Posterior vena cava (tissue), 2 donors: ENCODE data around the gene SEC16B. TPM values are rescaled to one million over a fixed set of nuclear protein-coding genes. Genes with fewer than 3 reads are reported as not detected.

ENCODE experiments used
- DNase-seq: peaks from one replicate; pipeline ENCODE4 v3.0.0-alpha.2; 2020; ENCODE audit warnings: low spot score
- intact Hi-C, 2 donors: fragments of 100-400 bp; cut with DNase I; formaldehyde crosslinking; loops; one replicate each; pipeline versions ENCODE4 v1.14.1 to v1.14.2; 2022 to 2023
- total RNA-seq, 2 donors: library from RNA; stranded (reverse); fragmentation: NEBNext Ultra II Directional; extraction: Animal tissue kit (Norgen Biotek cat#: 25700); gene quantifications; one replicate each; pipeline ENCODE4 v1.2.1, GENCODE V29; 2021
- donor health status: DM: yes; HTN: yes; CAD: no.
- donor health status: DM: yes; HTN: yes; CAD: no.

Gene SEC16B
- total RNA-seq, 2 donors from 2014 or later, result 2.6 to 4.9 TPM

GRCh38 chr1:177979272-177979671, 9.4 kb upstream of the SEC16B start:
- no peak for DNase-seq
- intact Hi-C loops, result no loop called here

DNA sequence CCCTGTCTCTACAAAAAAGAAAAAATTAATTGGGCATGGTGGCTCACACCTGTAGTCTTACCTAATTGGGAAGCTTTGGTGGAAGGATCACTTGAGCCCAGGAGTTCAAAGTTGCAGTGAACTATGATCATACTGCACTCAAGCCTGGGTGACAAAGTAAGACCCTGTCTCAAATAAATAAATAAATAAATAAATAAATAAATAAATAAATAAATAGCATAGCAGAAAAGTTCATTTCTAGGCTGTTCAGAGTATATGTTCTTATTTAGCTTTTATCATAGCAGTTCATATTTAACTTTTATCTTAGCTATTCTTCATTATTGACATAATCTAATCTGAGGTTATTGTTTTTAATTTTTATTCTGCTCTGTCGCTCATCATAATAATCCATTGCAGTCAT, 8.7 kb upstream of the SEC16B start:
- intact Hi-C loops, result no loop called here
- DNase-seq, result no peak

GRCh38 chr1:177977141-177977540, 7.3 kb upstream of the SEC16B start:
- no peak for DNase-seq
- intact Hi-C loops, result no loop called here

GRCh38 chr1:177976596-177976995, 6.7 kb upstream of the SEC16B start:
- no peak for DNase-seq
- intact Hi-C loops, result no loop called here

- intact Hi-C loops, result no loop called here
- no peak for DNase-seq
These were observed 6.0 kb upstream of the SEC16B start for GRCh38 chr1:177975588-177976495.

DNA sequence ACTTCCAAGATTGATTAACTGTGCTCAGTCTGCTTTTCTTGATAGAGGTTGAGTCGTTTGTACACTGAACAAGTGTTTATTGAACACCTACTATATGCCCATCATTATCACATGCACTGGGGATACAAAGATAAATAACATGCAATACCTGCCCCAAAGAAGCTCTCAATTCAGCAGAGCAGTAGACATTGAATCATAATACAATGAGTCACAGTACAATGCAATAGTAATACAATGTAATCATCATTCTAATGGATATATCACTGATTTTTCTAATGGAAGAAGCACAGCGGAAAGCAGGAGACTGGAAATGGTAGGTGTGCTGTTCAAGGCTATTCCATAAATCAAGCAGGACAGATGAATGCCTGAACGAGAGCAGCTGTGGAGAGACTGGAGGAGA, 3.7 kb upstream of the SEC16B start:
- no peak for DNase-seq
- intact Hi-C loops, result no loop called here

- intact Hi-C loops, result no loop called here
- DNase-seq, result no peak
These were observed 749 bp downstream of the SEC16B start for GRCh38 chr1:177969109-177969508.

DNA sequence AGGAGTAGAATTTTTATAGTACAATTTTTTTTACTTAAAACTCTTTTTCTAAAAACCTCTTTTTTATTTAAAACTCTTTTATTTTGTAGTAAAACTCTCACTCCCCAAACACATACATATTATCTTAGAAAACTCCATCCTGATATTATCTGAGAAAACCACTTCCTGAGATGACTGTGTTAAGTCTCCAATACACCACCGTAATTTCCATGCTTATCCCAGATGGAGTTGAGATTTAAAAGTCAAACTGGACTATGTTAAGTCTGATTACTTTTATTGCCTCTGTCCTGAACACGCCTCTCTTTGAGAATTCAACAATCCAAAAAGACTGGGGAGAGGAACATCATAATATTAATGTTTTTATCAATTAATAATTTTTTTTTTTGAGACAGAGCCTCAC, 3.7 kb downstream of the SEC16B start:
- intact Hi-C loops, result no loop called here

GRCh38 chr1:177965293-177965692, 4.6 kb downstream of the SEC16B start:
- intact Hi-C loops, result no loop called here
- DNase-seq, result no peak

More for the DNA sequence above, 3.7 kb downstream of the SEC16B start:
- DNase-seq, result no peak

DNA sequence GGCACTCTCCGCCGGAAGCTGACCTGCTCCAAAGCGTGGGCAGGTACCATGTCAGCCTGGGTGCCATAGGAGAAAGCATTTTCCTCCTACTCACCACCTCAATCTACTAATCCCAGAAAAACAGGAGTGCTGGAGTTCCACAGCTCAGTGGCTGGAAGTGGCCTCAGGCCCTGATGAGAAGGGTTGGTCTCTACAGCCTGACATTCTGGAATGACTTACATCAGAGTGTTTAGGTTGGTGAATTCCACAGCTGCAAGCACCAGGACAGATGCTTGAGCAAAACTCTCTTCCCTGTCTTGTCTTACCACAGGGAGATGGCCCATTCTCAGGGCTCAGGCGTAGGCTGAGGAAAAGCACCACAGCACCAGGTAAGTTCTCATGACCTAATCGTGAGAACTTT, 5.5 kb downstream of the SEC16B start:
- intact Hi-C loops, result no loop called here
- no peak for DNase-seq

DNA sequence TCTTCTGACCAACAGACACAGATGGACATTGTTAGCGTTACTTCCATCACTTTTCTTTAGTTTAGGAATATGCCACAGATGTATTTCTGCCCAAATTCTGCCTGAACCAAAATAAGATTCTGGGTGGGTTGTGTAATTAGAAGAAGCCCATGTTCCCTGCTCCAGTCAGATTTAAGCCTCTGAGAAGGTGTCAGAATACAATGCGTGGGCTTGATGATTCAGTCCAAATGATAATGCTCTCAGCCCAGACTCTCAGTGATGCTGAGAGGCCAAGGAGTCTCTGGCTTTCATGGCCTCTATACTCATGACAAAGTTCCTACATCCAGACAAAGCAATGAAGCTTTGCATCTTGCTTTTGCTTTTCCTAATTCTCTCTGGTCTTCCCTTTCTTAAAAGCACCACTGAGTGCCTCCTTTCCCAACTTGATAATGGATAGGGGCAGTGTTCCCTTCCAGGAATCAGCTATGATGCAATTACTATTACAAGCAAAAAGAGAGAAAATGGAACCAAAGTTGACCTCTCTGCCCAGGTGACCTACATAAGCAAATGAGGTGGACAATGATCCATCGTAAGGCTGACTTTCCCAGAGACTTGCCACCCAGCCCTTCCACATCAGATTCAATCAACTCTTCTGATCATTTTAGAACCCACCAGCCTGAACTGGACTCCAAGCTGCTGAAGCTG, 8.8 kb downstream of the SEC16B start:
- intact Hi-C loops, result no loop called here

GRCh38 chr1:177959811-177960515, 9.9 kb downstream of the SEC16B start:
- intact Hi-C loops, result loop anchor here in 1 of 2 donors (10.0 kb wide), 1 partner anchor 1825 kb away; no protein-coding TSS in a partner anchor
- no peak for DNase-seq

More for the DNA sequence above, 8.8 kb downstream of the SEC16B start:
- no peak for DNase-seq

DNA sequence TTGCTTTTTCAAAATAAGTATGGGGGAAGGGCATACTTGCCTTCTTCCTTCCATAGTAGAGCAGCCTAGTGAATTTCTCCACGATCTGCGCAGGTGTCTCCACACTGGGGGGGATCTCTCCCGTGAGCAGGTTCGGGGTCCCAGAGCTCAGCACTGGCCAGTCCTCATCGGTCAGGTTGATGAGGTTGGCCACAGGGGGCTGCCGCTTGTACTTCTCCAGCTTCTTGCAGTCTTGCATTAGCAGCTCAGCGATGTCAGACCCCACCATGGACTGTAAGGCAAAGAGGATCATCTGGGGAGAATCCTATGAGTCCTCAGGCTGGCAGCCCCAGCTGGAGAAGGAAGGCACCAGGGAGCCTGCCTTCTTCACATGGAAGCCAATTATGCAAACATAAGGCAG, 11.8 kb downstream of the SEC16B start:
- intact Hi-C loops, result loop anchor here in 1 of 2 donors (10.0 kb wide), 1 partner anchor 1823 kb away; no protein-coding TSS in a partner anchor
- DNase-seq, result no peak

GRCh38 chr1:177954076-177954475, 15.8 kb downstream of the SEC16B start:
- DNase-seq, result no peak
- intact Hi-C loops, result loop anchor here in 1 of 2 donors (10.0 kb wide), 1 partner anchor 1819 kb away; no protein-coding TSS in a partner anchor

DNA sequence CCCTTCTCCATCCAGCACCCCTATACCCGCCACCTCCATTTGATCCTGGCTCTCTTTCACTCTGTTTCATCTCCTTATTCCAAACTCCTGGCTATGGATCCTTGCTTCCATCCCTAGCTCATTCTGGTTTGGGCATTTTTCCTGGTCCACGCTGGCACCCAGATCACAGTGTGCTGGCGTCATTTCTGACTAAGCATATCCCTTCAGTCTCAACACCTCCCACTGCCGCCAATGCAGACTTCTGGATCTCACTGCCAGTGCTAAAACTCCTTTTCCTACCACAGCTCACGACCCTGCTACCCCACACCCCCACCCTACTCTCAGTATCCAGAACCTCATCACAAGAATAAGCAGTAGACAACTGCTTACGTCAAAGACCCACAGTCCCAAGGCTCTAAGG, 16.3 kb downstream of the SEC16B start:
- no peak for DNase-seq
- intact Hi-C loops, result loop anchor here in 1 of 2 donors (10.0 kb wide), 1 partner anchor 1819 kb away; no protein-coding TSS in a partner anchor

GRCh38 chr1:177952691-177953090, 17.2 kb downstream of the SEC16B start:
- no peak for DNase-seq
- intact Hi-C loops, result loop anchor here in 1 of 2 donors (10.0 kb wide), 1 partner anchor 1818 kb away; no protein-coding TSS in a partner anchor

GRCh38 chr1:177952249-177952648, 17.6 kb downstream of the SEC16B start:
- intact Hi-C loops, result loop anchor here in 1 of 2 donors (10.0 kb wide), 1 partner anchor 1817 kb away; no protein-coding TSS in a partner anchor
- no peak for DNase-seq

DNA sequence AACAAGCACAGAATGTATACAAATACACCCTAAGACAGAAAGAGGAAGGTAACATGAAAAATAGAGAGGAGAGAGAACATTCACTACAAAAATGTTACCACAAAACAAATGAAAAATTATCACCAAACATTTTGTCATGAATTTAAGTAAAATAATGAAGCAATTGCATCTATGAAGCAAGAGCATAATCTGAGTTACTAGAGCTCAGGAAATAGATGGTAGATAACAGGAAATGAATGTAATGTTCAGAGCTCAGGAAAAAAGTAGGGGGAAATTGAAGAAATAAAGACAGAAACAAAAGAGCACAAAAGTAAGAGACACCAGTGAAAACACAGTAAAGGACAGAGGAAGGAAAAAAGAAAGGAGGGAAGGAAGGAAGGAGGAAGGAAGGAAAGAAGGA, 19.4 kb downstream of the SEC16B start:
- DNase-seq, result no peak
- intact Hi-C loops, result loop anchor here in 1 of 2 donors (10.0 kb wide), 1 partner anchor 1816 kb away; no protein-coding TSS in a partner anchor

GRCh38 chr1:177948336-177948972, 21.4 kb downstream of the SEC16B start:
- DNase-seq, result no peak
- intact Hi-C loops, result loop anchor here in 1 of 2 donors (5.0 kb wide), 1 partner anchor 1051 kb away; no protein-coding TSS in a partner anchor
